HepG2 (cell line): ENCODE data around the gene P2RX7. TPM values are rescaled to one million over a fixed set of nuclear protein-coding genes. Genes with fewer than 3 reads are reported as not detected.

Experiments
- ATAC-seq: fragments of 200-7000 bp; cut with Tn5 transposase; 3 replicates; pipeline ENCODE4 v1.9.1; 2020; ENCODE audit warnings: mild to moderate bottlenecking, moderate library complexity
- BruUV-seq: library from RNA; stranded (reverse); fragments of 400-500 nt; replicated peaks from 2 replicates; lab custom pipeline; 2021; lab: Mats Ljungman, UMichigan
- CTCF ChIA-PET: fragments of 300-600 bp; formaldehyde crosslinking; extraction: SDS; loops from one replicate; lab custom pipeline; 2021; ENCODE audit warnings: low total read pairs, inconsistent platforms, low intra/inter-chr PET ratio; lab: Yijun Ruan, JAX
- POLR2A ChIA-PET: fragments of 350-600 bp; sonication (Branson Sonifier 250); formaldehyde crosslinking; loops from one replicate; lab custom pipeline; 2020; ENCODE audit warnings: antibody characterized with exemption, inconsistent platforms; lab: Yijun Ruan, JAX
- DNase-seq: peaks from one replicate; pipeline ENCODE4 v3.0.0-alpha.2; 2015; ENCODE audit warnings: low spot score
- FAIRE-seq: peaks from 3 replicates; lab custom pipeline; 2011; peaks lifted over from hg19 to GRCh38; lab: Jason Lieb, UNC
- H2AFZ ChIP-seq: one replicate; pipeline ENCODE4 v1.6.1; 2011; ENCODE audit warnings: low read length, inconsistent platforms
- H3K27ac ChIP-seq: fragments of 300-600 bp; 3 replicates; pipeline ENCODE4 v1.8.0; 2011; ENCODE audit warnings: mixed run types, mild to moderate bottlenecking, mixed read lengths, low read length, inconsistent platforms; ENCODE audit not compliant: insufficient read depth; ENCODE audit errors: extremely low read length
- H3K27me3 ChIP-seq, 2 experiments: fragments of 200-600 bp in 1 of 2; 2 replicates in 1 of 2; 3 replicates in 1 of 2; pipeline versions ENCODE4 v1.6.0 to v1.8.0; 2011; ENCODE audit warnings: low read length in 2 of 2, mild to moderate bottlenecking in 2 of 2, moderate library complexity in 2 of 2, inconsistent platforms in 1 of 2; ENCODE audit not compliant: insufficient read depth in 2 of 2, control insufficient read depth in 1 of 2
- H3K36me3 ChIP-seq, 2 experiments: fragments of 200-600 bp in 1 of 2; replicated peaks in 1 of 2; 2 replicates in 1 of 2; 3 replicates in 1 of 2; pipeline versions ENCODE4 v1.5.1 to v1.8.0; 2011; ENCODE audit warnings: low read length in 2 of 2, inconsistent platforms in 1 of 2; ENCODE audit not compliant: insufficient read depth in 2 of 2, control insufficient read depth in 1 of 2
- H3K4me1 ChIP-seq: 2 replicates; pipeline ENCODE4 v1.5.1; 2012; ENCODE audit warnings: low read length, inconsistent platforms; ENCODE audit not compliant: insufficient read depth
- H3K4me2 ChIP-seq: 2 replicates; pipeline ENCODE4 v1.6.0; 2011; ENCODE audit warnings: low read depth, low read length, inconsistent platforms
- H3K4me3 ChIP-seq, 3 experiments: fragments of 200-600 bp in 1 of 3; sonication (generic), shearing (Covaris generic) in 1 of 3; replicated peaks in 1 of 3; 2 replicates each; pipeline ENCODE4 v1.5.1; 2011 to 2016; ENCODE audit warnings: low read length in 3 of 3, inconsistent platforms in 2 of 3, low read depth in 2 of 3, mild to moderate bottlenecking in 2 of 3, control low read depth in 1 of 3, mixed read lengths in 1 of 3; ENCODE audit not compliant: insufficient read depth in 1 of 3
- H3K79me2 ChIP-seq: one replicate; pipeline ENCODE4 v1.6.1; 2011; ENCODE audit warnings: low read length, inconsistent platforms; ENCODE audit not compliant: insufficient read depth
- H3K9ac ChIP-seq: 2 replicates; pipeline ENCODE4 v1.6.0; 2011; ENCODE audit warnings: mild to moderate bottlenecking, low read depth, low read length, inconsistent platforms; ENCODE audit not compliant: insufficient read depth
- H3K9me3 ChIP-seq: 2 replicates; pipeline ENCODE4 v1.5.1; 2012; ENCODE audit warnings: mild to moderate bottlenecking, low read length
- H4K20me1 ChIP-seq: 2 replicates; pipeline ENCODE4 v1.6.0; 2011; ENCODE audit warnings: inconsistent platforms, mild to moderate bottlenecking, low read length, moderate library complexity; ENCODE audit not compliant: insufficient read depth
- CEBPB ChIP-seq: IDR thresholded peaks from 2 replicates; pipeline ENCODE4 v1.6.1; 2011; ENCODE audit warnings: low read depth, low read length, improper control_type of control experiment, borderline replicate concordance
- KAT2B ChIP-seq: fragments of 150-350 bp; IDR thresholded peaks from 2 replicates; pipeline ENCODE4 v1.6.1; 2014; ENCODE audit warnings: low read depth, low read length, borderline replicate concordance
- RARA ChIP-seq: IDR thresholded peaks from 2 replicates; pipeline ENCODE4 v1.6.1; 2016; ENCODE audit warnings: missing genetic modification reagents, missing compliant biosample characterization
- SOX13 ChIP-seq, 3 experiments: fragments of 450-650 bp in 1 of 3; sonication (generic) in 1 of 3; formaldehyde crosslinking in 1 of 3; IDR thresholded peaks in 2 of 3; conservative IDR thresholded peaks in 1 of 3; 2 replicates each; pipeline versions ENCODE4 v1.5.0 to v1.6.1; 2016 to 2020; ENCODE audit warnings: antibody characterized with exemption in 1 of 3, mild to moderate bottlenecking in 1 of 3, missing compliant biosample characterization in 1 of 3, missing genetic modification reagents in 1 of 3, moderate library complexity in 1 of 3
- TAF15 ChIP-seq: fragments of 200-400 bp; formaldehyde crosslinking; IDR thresholded peaks from one replicate; pipeline ENCODE4 v1.6.1; 2018; ENCODE audit warnings: mild to moderate bottlenecking, low read depth, low read length; ENCODE audit not compliant: poor library complexity, severe bottlenecking
- ZBTB46 ChIP-seq: sonication (generic); formaldehyde crosslinking; IDR thresholded peaks from 2 replicates; pipeline ENCODE4 v1.4.0; 2020; ENCODE audit warnings: mild to moderate bottlenecking, missing genetic modification reagents, borderline replicate concordance
- ZMYM3 ChIP-seq: sonication (generic); formaldehyde crosslinking; IDR thresholded peaks from 2 replicates; pipeline ENCODE4 v1.5.1; 2020; ENCODE audit warnings: mild to moderate bottlenecking, missing genetic modification reagents
- ZNF263 ChIP-seq: sonication (generic); formaldehyde crosslinking; IDR thresholded peaks from 2 replicates; pipeline ENCODE4 v1.4.0; 2020; ENCODE audit warnings: missing genetic modification reagents
- ZNF3 ChIP-seq: IDR thresholded peaks from 2 replicates; pipeline ENCODE4 v1.7.0; 2017; ENCODE audit warnings: inconsistent platforms
- ZNF317 ChIP-seq: sonication (generic); formaldehyde crosslinking; IDR thresholded peaks from 2 replicates; pipeline ENCODE4 v1.5.0; 2020; ENCODE audit warnings: mild to moderate bottlenecking, missing genetic modification reagents
- ZNF329 ChIP-seq: sonication (generic); formaldehyde crosslinking; IDR thresholded peaks from 2 replicates; pipeline ENCODE4 v1.9.0; 2021; ENCODE audit warnings: low read depth, mild to moderate bottlenecking, missing genetic modification reagents
- ZNF446 ChIP-seq: sonication (generic); formaldehyde crosslinking; IDR thresholded peaks from 2 replicates; pipeline ENCODE4 v1.5.0; 2020; ENCODE audit warnings: mild to moderate bottlenecking, missing genetic modification reagents
- ZNF607 ChIP-seq: sonication (generic); formaldehyde crosslinking; IDR thresholded peaks from 2 replicates; pipeline ENCODE4 v1.5.1; 2020; ENCODE audit warnings: missing genetic modification reagents, mild to moderate bottlenecking, borderline replicate concordance
- WGBS: methylation state at CpG from one replicate; pipeline ENCODE4 v1.1.6; 2017; ENCODE audit warnings: low lambda C conversion rate; 5-methylcytosine and 5-hydroxymethylcytosine counted together
- in situ Hi-C: cut with HindIII; loops from 2 replicates; pipeline ENCODE4 v1.10.0; 2017; ENCODE audit warnings: low pct_unique_long_range_greater_than_20kb; ENCODE audit not compliant: extremely low pct_ligation_motif_present
- intact Hi-C: fragments of 100-400 bp; cut with micrococcal nuclease; formaldehyde crosslinking; loops from one replicate; pipeline ENCODE4 v1.10.0; 2022; ENCODE audit not compliant: unreplicated experiment
- polyA plus RNA-seq, 8 experiments: library from polyadenylated mRNA; depleted of rRNA in 3 of 8; stranded (reverse) in 7 of 8; unstranded in 1 of 8; fragments of >200 nt; fragmentation: Illumina TruSeq in 4 of 8; extraction: Trizol in 4 of 8; gene quantifications; 2 replicates each; pipeline versions ENCODE4 v1.2.1 to v1.2.3, GENCODE V29; 2011 to 2016; ENCODE audit warnings: low read depth in 4 of 8, missing spikeins in 1 of 8, mixed read lengths in 1 of 8; ENCODE audit not compliant: insufficient read depth in 1 of 8
- total RNA-seq, 5 experiments: library from RNA; depleted of rRNA; stranded (reverse); fragments of >200 nt; fragmentation: Illumina TruSeq; extraction: Trizol; gene quantifications; 2 replicates each; pipeline ENCODE4 v1.2.3, GENCODE V29; 2016; ENCODE audit warnings: low read depth in 1 of 5
- TF ChIP-seq, protein P1 (sequence below): sonication (generic); formaldehyde crosslinking; IDR thresholded peaks from 2 replicates; pipeline ENCODE4 v1.4.0; 2020; ENCODE audit warnings: missing genetic modification reagents
- TF ChIP-seq, protein P2 (sequence below): IDR thresholded peaks from 2 replicates; pipeline ENCODE4 v1.6.1; 2012; ENCODE audit warnings: inconsistent platforms
- TF ChIP-seq, protein P3 (sequence below): sonication (generic); formaldehyde crosslinking; IDR thresholded peaks from 2 replicates; pipeline ENCODE4 v1.4.0; 2020; ENCODE audit warnings: mild to moderate bottlenecking, missing genetic modification reagents
- TF ChIP-seq, protein P4 (sequence below): sonication (generic); formaldehyde crosslinking; IDR thresholded peaks from 2 replicates; pipeline ENCODE4 v1.5.1; 2020; ENCODE audit warnings: missing genetic modification reagents, mild to moderate bottlenecking, borderline replicate concordance

Gene P2RX7
- total and polyA plus RNA-seq, 2 of the 13 experiments (the other 11 are each of a cell fraction or from before 2014, with no cell fraction given) = 0.13 to 0.73 TPM

- TF ChIP-seq, protein P1, sequence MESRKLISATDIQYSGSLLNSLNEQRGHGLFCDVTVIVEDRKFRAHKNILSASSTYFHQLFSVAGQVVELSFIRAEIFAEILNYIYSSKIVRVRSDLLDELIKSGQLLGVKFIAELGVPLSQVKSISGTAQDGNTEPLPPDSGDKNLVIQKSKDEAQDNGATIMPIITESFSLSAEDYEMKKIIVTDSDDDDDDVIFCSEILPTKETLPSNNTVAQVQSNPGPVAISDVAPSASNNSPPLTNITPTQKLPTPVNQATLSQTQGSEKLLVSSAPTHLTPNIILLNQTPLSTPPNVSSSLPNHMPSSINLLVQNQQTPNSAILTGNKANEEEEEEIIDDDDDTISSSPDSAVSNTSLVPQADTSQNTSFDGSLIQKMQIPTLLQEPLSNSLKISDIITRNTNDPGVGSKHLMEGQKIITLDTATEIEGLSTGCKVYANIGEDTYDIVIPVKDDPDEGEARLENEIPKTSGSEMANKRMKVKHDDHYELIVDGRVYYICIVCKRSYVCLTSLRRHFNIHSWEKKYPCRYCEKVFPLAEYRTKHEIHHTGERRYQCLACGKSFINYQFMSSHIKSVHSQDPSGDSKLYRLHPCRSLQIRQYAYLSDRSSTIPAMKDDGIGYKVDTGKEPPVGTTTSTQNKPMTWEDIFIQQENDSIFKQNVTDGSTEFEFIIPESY (CRISPR knock-in tag) = no peak
- TF ChIP-seq SOX13 (IDR thresholded peaks at IDR 0.05) (no peak), SOX13 (CRISPR knock-in tag; conservative IDR thresholded peaks at IDR 0.05 in 1 of 2, IDR thresholded peaks at IDR 0.05 in 1 of 2) (no peak), KAT2B (no peak), ZNF317 (CRISPR knock-in tag) (no peak), ZNF3 (CRISPR knock-in tag) (no peak), ZMYM3 (no peak)
- TF ChIP-seq, protein P2, sequence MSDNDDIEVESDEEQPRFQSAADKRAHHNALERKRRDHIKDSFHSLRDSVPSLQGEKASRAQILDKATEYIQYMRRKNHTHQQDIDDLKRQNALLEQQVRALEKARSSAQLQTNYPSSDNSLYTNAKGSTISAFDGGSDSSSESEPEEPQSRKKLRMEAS = no peak
These were observed 25.0 kb upstream of the P2RX7 start (continued) for GRCh38 chr12:121107681-121108080.

GRCh38 chr12:121108492-121108891 lies 24.2 kb upstream of the P2RX7 start:
- H3K4me1 ChIP-seq = peaks cover 20% of the 10 kb centered on the region
- no peaks in the 10 kb centered on the region for H3K79me2 ChIP-seq
- H3K27me3 ChIP-seq = peaks cover 3 to 14% of the 10 kb centered on the region in 2 experiments; a peak in 3 of 5 replicates
- no peak overlapping the region for H3K4me2 ChIP-seq
- H3K9ac ChIP-seq = no peak overlapping the region
- no peak overlapping the region for H3K4me3 ChIP-seq
- H3K9me3 ChIP-seq = no peaks in the 10 kb centered on the region
- BruUV-seq = no TSS peak
- H2AFZ ChIP-seq = no peak overlapping the region
- H3K36me3 ChIP-seq = no peaks in the 10 kb centered on the region
- in situ Hi-C loops (no loop called here), intact Hi-C loops (no loop called here)
- ChIA-PET POLR2A (no interaction called here), CTCF (no interaction called here)
- ATAC-seq = no peak
- no peaks in the 10 kb centered on the region for H4K20me1 ChIP-seq
- no peak for FAIRE-seq
- H3K27ac ChIP-seq = no peak overlapping the region
- 42% methylated on average over 5 of the region's 5 CpGs for WGBS
- DNase-seq = no peak
- TF ChIP-seq ZNF607 (CRISPR knock-in tag) (no peak), TAF15 (no peak), ZNF329 (CRISPR knock-in tag) (no peak), ZNF263 (CRISPR knock-in tag) (no peak), ZNF446 (CRISPR knock-in tag) (no peak), CEBPB (no peak), ZBTB46 (CRISPR knock-in tag) (no peak), RARA (no peak)
- TF ChIP-seq, protein P3, sequence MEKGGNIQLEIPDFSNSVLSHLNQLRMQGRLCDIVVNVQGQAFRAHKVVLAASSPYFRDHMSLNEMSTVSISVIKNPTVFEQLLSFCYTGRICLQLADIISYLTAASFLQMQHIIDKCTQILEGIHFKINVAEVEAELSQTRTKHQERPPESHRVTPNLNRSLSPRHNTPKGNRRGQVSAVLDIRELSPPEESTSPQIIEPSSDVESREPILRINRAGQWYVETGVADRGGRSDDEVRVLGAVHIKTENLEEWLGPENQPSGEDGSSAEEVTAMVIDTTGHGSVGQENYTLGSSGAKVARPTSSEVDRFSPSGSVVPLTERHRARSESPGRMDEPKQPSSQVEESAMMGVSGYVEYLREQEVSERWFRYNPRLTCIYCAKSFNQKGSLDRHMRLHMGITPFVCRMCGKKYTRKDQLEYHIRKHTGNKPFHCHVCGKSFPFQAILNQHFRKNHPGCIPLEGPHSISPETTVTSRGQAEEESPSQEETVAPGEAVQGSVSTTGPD (CRISPR knock-in tag) = no peak
- TF ChIP-seq, protein P4, sequence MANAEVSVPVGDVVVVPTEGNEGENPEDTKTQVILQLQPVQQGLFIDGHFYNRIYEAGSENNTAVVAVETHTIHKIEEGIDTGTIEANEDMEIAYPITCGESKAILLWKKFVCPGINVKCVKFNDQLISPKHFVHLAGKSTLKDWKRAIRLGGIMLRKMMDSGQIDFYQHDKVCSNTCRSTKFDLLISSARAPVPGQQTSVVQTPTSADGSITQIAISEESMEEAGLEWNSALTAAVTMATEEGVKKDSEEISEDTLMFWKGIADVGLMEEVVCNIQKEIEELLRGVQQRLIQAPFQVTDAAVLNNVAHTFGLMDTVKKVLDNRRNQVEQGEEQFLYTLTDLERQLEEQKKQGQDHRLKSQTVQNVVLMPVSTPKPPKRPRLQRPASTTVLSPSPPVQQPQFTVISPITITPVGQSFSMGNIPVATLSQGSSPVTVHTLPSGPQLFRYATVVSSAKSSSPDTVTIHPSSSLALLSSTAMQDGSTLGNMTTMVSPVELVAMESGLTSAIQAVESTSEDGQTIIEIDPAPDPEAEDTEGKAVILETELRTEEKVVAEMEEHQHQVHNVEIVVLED (CRISPR knock-in tag) = no peak
